HG02588 (cell line): Measurements from ENCODE around the gene MALRD1.

ENCODE experiments used
- ATAC-seq: cut with Tn5 transposase; IDR thresholded peaks from one replicate; pipeline ENCODE4 v1.9.1; 2021; ENCODE audit warnings: mild to moderate bottlenecking, moderate library complexity; ENCODE audit not compliant: unreplicated experiment

The MALRD1 gene

GRCh38 chr10:19629567-19629966 lies 581.0 kb downstream of the MALRD1 start:
- ATAC-seq, result no peak

- no peak for ATAC-seq
Observed at GRCh38 chr10:19634163-19634562, 585.6 kb downstream of the MALRD1 start.

- ATAC-seq, result no peak
Observed at GRCh38 chr10:19638182-19638895, 589.7 kb downstream of the MALRD1 start.

GRCh38 chr10:19638896-19639233 lies 590.3 kb downstream of the MALRD1 start:
- no peak for ATAC-seq

GRCh38 chr10:19640566-19641263 lies 592.1 kb downstream of the MALRD1 start:
- no peak for ATAC-seq

- no peak for ATAC-seq
Observed at GRCh38 chr10:19651549-19651948, 602.9 kb downstream of the MALRD1 start.

- ATAC-seq, result no peak
Observed at GRCh38 chr10:19652750-19653149, 604.1 kb downstream of the MALRD1 start.

- ATAC-seq, result no peak
Observed at GRCh38 chr10:19653931-19654330, 605.3 kb downstream of the MALRD1 start.

GRCh38 chr10:19654576-19654975 lies 606.0 kb downstream of the MALRD1 start:
- ATAC-seq, result no peak

GRCh38 chr10:19656420-19657042 lies 607.9 kb downstream of the MALRD1 start:
- no peak for ATAC-seq

- ATAC-seq, result no peak
Observed at GRCh38 chr10:19658131-19658530, 609.5 kb downstream of the MALRD1 start.

GRCh38 chr10:19658622-19659233 lies 610.1 kb downstream of the MALRD1 start:
- no peak for ATAC-seq

GRCh38 chr10:19659920-19660655 lies 611.5 kb downstream of the MALRD1 start:
- no peak for ATAC-seq

GRCh38 chr10:19663344-19663743 lies 614.7 kb downstream of the MALRD1 start:
- no peak for ATAC-seq

GRCh38 chr10:19668116-19668515 lies 619.5 kb downstream of the MALRD1 start:
- no peak for ATAC-seq

- ATAC-seq, result no peak
Observed at GRCh38 chr10:19676063-19676462, 627.5 kb downstream of the MALRD1 start.

- ATAC-seq, result no peak
Observed at GRCh38 chr10:19683356-19683755, 634.8 kb downstream of the MALRD1 start.

- no peak for ATAC-seq
Observed at GRCh38 chr10:19683960-19684359, 635.4 kb downstream of the MALRD1 start.

GRCh38 chr10:19688344-19688743 lies 639.7 kb downstream of the MALRD1 start:
- ATAC-seq, result no peak

- no peak for ATAC-seq
Observed at GRCh38 chr10:19689231-19689630, 640.6 kb downstream of the MALRD1 start.

GRCh38 chr10:19699299-19699698 lies 650.7 kb downstream of the MALRD1 start:
- no peak for ATAC-seq
